ENCODE results near the gene ZDHHC14.

ZDHHC14 gene

GRCh38 chr6:157539421-157539822 lies 158.4 kb downstream of the ZDHHC14 start:
- no peaks in the 10 kb centered on the region for H3F3A ChIP-seq (ENCODE audit: insufficient read depth, low read length)
- H3K27me3 ChIP-seq (replicated peaks; ENCODE audit: insufficient read depth, low read length): no peaks in the 10 kb centered on the region
- H3K4me3 ChIP-seq (ENCODE audit: low read length): no peak overlapping the region
- H3K9me2 ChIP-seq (replicated peaks; ENCODE audit: insufficient read depth, low read length): no peaks in the 10 kb centered on the region
- H3K36me3 ChIP-seq (replicated peaks; ENCODE audit: insufficient read depth, low read length): no peaks in the 10 kb centered on the region
- TF ChIP-seq EZH2phosphoT487 (IDR thresholded peaks at IDR 0.05; ENCODE audit: low read length) (no peak), CTCF (IDR thresholded peaks at IDR 0.05; ENCODE audit: low read length) (no peak), EZH2 (optimal IDR thresholded peaks at IDR 0.05; ENCODE audit: low read depth, low read length) (no peak)
- peaks cover 9% of the 10 kb centered on the region; the same call in 1 of the 2 replicates for H3K4me1 ChIP-seq (ENCODE audit: low read length)
- no peaks in the 10 kb centered on the region for H3K9me3 ChIP-seq (replicated peaks; ENCODE audit: insufficient read depth, low read length)
- no peak overlapping the region for H3K9ac ChIP-seq (ENCODE audit: low read length)
- H3K27ac ChIP-seq (ENCODE audit: low read length): no peak overlapping the region
- no peak for DNase-seq
- H3K79me2 ChIP-seq (ENCODE audit: low read length): no peaks in the 10 kb centered on the region
- no peak overlapping the region for H2AFZ ChIP-seq (ENCODE audit: low read length)
- H3K4me2 ChIP-seq (ENCODE audit: low read depth, low read length): no peak overlapping the region
- no peaks in the 10 kb centered on the region for H4K20me1 ChIP-seq (ENCODE audit: insufficient read depth, low read length)

- H3F3A ChIP-seq (ENCODE audit: insufficient read depth, low read length): no peaks in the 10 kb centered on the region
- H3K9ac ChIP-seq (ENCODE audit: low read length): no peak overlapping the region
- no peak overlapping the region for H2AFZ ChIP-seq (ENCODE audit: low read length)
- H3K79me2 ChIP-seq (ENCODE audit: low read length): no peaks in the 10 kb centered on the region
- no peak overlapping the region for H3K4me2 ChIP-seq (ENCODE audit: low read depth, low read length)
- H3K27me3 ChIP-seq (replicated peaks; ENCODE audit: insufficient read depth, low read length): no peaks in the 10 kb centered on the region
- no peak for TF ChIP-seq CTCF (IDR thresholded peaks at IDR 0.05; ENCODE audit: low read length)
- TF ChIP-seq EZH2 (optimal IDR thresholded peaks at IDR 0.05; ENCODE audit: low read depth, low read length): no peak
- no peak for TF ChIP-seq EZH2phosphoT487 (IDR thresholded peaks at IDR 0.05; ENCODE audit: low read length)
- no peaks in the 10 kb centered on the region for H4K20me1 ChIP-seq (ENCODE audit: insufficient read depth, low read length)
- no peak overlapping the region for H3K4me3 ChIP-seq (ENCODE audit: low read length)
- H3K4me1 ChIP-seq (ENCODE audit: low read length): peaks cover 9% of the 10 kb centered on the region; the same call in 1 of the 2 replicates
- H3K36me3 ChIP-seq (replicated peaks; ENCODE audit: insufficient read depth, low read length): no peaks in the 10 kb centered on the region
- no peak overlapping the region for H3K27ac ChIP-seq (ENCODE audit: low read length)
- H3K9me3 ChIP-seq (replicated peaks; ENCODE audit: insufficient read depth, low read length): no peaks in the 10 kb centered on the region
- no peaks in the 10 kb centered on the region for H3K9me2 ChIP-seq (replicated peaks; ENCODE audit: insufficient read depth, low read length)
- DNase-seq: no peak
These were observed 159.1 kb downstream of the ZDHHC14 start for GRCh38 chr6:157539900-157540752.

- Histone ChIP-seq H2AFZ (ENCODE audit: low read length) (no peak overlapping the region), H3K9ac (ENCODE audit: low read length) (no peak overlapping the region)
These were observed 160.8 kb downstream of the ZDHHC14 start for GRCh38 chr6:157541618-157542413.

More at GRCh38 chr6:157541618-157542413, 160.8 kb downstream of the ZDHHC14 start:
- TF ChIP-seq CTCF (IDR thresholded peaks at IDR 0.05; ENCODE audit: low read length) (no peak), EZH2 (optimal IDR thresholded peaks at IDR 0.05; ENCODE audit: low read depth, low read length) (no peak), EZH2phosphoT487 (IDR thresholded peaks at IDR 0.05; ENCODE audit: low read length) (no peak)
- H3K36me3 ChIP-seq (replicated peaks; ENCODE audit: insufficient read depth, low read length): no peaks in the 10 kb centered on the region
- no peaks in the 10 kb centered on the region for H4K20me1 ChIP-seq (ENCODE audit: insufficient read depth, low read length)
- no peaks in the 10 kb centered on the region for H3K9me3 ChIP-seq (replicated peaks; ENCODE audit: insufficient read depth, low read length)
- H3K9me2 ChIP-seq (replicated peaks; ENCODE audit: insufficient read depth, low read length): no peaks in the 10 kb centered on the region
- H3F3A ChIP-seq (ENCODE audit: insufficient read depth, low read length): no peaks in the 10 kb centered on the region
- H3K27me3 ChIP-seq (replicated peaks; ENCODE audit: insufficient read depth, low read length): no peaks in the 10 kb centered on the region
- no peaks in the 10 kb centered on the region for H3K4me1 ChIP-seq (ENCODE audit: low read length)
- no peak overlapping the region for H3K4me3 ChIP-seq (ENCODE audit: low read length)
- no peaks in the 10 kb centered on the region for H3K79me2 ChIP-seq (ENCODE audit: low read length)
- H3K4me2 ChIP-seq (ENCODE audit: low read depth, low read length): no peak overlapping the region
- H3K27ac ChIP-seq (ENCODE audit: low read length): no peak overlapping the region
- DNase-seq: no peak
